PFSK-1 (cell line): ENCODE results near the gene C5. TPM values are rescaled to one million over a fixed set of nuclear protein-coding genes. Genes with fewer than 3 reads are reported as not detected.

Experiments
- FOXP2 ChIP-seq: optimal IDR thresholded peaks from 2 replicates; pipeline ENCODE3; 2011; ENCODE audit warnings: borderline replicate concordance, control low read depth, inconsistent platforms; ENCODE audit not compliant: insufficient read depth; ENCODE audit errors: extremely low read length, extremely low read depth
- POLR2AphosphoS5 ChIP-seq: IDR thresholded peaks from 2 replicates; pipeline ENCODE4 v1.6.1; 2012; ENCODE audit warnings: low read depth, mild to moderate bottlenecking, control low read depth, low read length, moderate library complexity
- SIN3A ChIP-seq: IDR thresholded peaks from 2 replicates; pipeline ENCODE4 v1.6.1; 2012; ENCODE audit warnings: mild to moderate bottlenecking, low read length, moderate library complexity, borderline replicate concordance; ENCODE audit not compliant: insufficient read depth
- TAF1 ChIP-seq: IDR thresholded peaks from 2 replicates; pipeline ENCODE4 v1.6.1; 2012; ENCODE audit warnings: low read length, control low read depth, borderline replicate concordance; ENCODE audit not compliant: insufficient read depth
- polyA plus RNA-seq: library from polyadenylated mRNA; unstranded; fragments of >200 nt; gene quantifications from one replicate; pipeline ENCODE4 v1.2.1, GENCODE V29; 2012; ENCODE audit warnings: low read depth, missing spikeins; ENCODE audit not compliant: insufficient read length
- TF ChIP-seq, protein P1 (sequence below), 2 experiments: IDR thresholded peaks; 2 replicates each; pipeline versions ENCODE4 v1.6.1 to v1.8.0; 2011 to 2012; ENCODE audit warnings: low read depth in 2 of 2, low read length in 2 of 2, control low read depth in 1 of 2, inconsistent platforms in 1 of 2, mild to moderate bottlenecking in 1 of 2, moderate library complexity in 1 of 2; ENCODE audit not compliant: insufficient read depth in 1 of 2

C5 gene
- polyA plus RNA-seq, result 0.09 TPM

GRCh38 chr9:121050128-121050988, at the start of gene C5:
TSS of gene C5 (minus strand) at chr9:121050275. CDS start at chr9:121050246, 29 bp downstream.
- TF ChIP-seq POLR2AphosphoS5 (no peak), FOXP2 (no peak), SIN3A (no peak)

DNA sequence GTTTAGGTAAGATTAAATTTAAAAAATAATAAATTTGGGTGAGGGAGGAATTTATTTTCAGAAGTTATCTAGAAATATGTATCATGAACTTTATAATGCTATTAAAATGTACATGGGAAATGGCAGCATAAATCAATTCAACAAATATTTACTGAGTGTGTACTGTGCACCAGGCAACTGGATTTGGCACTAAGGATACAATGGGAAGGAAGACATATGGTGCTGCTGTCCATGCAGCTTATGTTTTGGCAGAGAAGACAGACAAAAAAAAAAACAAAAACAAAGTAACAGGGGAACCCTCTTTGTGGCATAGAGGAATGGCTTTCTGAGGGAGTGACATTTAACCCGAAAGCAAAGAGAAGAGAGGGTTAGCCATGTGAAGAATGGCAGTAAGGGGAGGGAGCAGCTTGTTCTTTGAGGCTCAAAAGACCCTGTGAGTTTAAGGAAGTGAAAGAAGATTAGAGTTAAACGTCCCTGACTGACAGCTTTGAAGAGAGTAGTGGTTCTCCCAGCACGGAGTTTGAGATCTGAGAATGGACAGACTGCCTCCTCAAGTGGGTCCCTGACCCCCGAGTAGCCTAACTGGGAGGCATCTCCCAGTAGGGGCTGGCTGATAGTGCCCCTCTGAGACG, 48.6 kb upstream of the C5 start:
- TF ChIP-seq POLR2AphosphoS5 (no peak), FOXP2 (no peak), SIN3A (no peak), TAF1 (no peak)
- TF ChIP-seq, protein P1, sequence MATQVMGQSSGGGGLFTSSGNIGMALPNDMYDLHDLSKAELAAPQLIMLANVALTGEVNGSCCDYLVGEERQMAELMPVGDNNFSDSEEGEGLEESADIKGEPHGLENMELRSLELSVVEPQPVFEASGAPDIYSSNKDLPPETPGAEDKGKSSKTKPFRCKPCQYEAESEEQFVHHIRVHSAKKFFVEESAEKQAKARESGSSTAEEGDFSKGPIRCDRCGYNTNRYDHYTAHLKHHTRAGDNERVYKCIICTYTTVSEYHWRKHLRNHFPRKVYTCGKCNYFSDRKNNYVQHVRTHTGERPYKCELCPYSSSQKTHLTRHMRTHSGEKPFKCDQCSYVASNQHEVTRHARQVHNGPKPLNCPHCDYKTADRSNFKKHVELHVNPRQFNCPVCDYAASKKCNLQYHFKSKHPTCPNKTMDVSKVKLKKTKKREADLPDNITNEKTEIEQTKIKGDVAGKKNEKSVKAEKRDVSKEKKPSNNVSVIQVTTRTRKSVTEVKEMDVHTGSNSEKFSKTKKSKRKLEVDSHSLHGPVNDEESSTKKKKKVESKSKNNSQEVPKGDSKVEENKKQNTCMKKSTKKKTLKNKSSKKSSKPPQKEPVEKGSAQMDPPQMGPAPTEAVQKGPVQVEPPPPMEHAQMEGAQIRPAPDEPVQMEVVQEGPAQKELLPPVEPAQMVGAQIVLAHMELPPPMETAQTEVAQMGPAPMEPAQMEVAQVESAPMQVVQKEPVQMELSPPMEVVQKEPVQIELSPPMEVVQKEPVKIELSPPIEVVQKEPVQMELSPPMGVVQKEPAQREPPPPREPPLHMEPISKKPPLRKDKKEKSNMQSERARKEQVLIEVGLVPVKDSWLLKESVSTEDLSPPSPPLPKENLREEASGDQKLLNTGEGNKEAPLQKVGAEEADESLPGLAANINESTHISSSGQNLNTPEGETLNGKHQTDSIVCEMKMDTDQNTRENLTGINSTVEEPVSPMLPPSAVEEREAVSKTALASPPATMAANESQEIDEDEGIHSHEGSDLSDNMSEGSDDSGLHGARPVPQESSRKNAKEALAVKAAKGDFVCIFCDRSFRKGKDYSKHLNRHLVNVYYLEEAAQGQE (IDR thresholded peaks at IDR 0.05; ENCODE audit: insufficient read depth in 1 of 2, low read depth in 2 of 2, low read length in 2 of 2), result no peak

- no peak for TF ChIP-seq TAF1
- no peak for TF ChIP-seq FOXP2
- no peak for TF ChIP-seq POLR2AphosphoS5
Measured at GRCh38 chr9:121095057-121095456, 45.0 kb upstream of the C5 start.

GRCh38 chr9:121088576-121088975, 38.5 kb upstream of the C5 start:
- TF ChIP-seq TAF1, result no peak
- TF ChIP-seq, protein P1 (IDR thresholded peaks at IDR 0.05; ENCODE audit: insufficient read depth in 1 of 2, low read depth in 2 of 2, low read length in 2 of 2), result no peak
- no peak for TF ChIP-seq SIN3A
- no peak for TF ChIP-seq POLR2AphosphoS5
- no peak for TF ChIP-seq FOXP2

DNA sequence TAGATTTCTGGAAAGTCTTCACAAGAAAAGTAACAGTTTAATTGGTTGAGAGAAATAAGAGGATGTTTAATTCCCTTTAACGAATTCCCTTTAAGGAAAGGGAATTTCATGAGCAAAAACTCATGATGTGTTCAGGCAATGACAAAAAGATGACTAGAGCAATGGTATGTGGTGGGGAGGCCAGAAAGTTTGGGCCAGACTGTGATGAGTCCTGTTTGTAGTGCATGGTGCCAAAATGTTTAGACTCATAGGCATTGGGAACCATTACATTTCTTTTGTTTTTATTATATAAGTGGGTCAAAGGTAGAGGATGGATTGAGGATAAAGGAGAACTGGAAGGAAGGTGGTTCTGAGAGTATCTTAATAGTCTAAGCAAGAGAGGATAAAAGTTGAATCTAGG, 35.6 kb upstream of the C5 start:
- TF ChIP-seq TAF1, result no peak
- TF ChIP-seq POLR2AphosphoS5, result no peak
- no peak for TF ChIP-seq FOXP2
- no peak for TF ChIP-seq SIN3A
- TF ChIP-seq, protein P1 (IDR thresholded peaks at IDR 0.05; ENCODE audit: insufficient read depth in 1 of 2, low read depth in 2 of 2, low read length in 2 of 2), result no peak

DNA sequence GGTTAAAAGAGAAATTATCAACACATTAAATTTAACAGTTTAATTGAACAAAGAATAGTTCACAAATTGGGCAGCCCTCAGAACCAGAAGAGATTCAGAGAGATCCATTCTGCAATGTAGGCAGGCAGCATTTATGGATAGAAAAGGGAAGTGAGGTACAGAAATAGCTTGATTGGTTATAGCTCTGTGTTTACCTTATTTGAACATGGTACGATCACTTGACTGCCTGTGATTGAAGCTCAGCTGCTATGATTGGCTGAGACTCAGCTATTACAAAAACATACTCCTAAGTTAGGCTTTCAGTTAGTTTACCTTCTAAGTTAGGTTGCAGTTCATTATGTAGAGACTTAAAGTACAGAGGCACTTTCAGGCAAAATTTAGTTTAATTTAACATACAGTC, 32.0 kb upstream of the C5 start:
- TF ChIP-seq, protein P1 (IDR thresholded peaks at IDR 0.05; ENCODE audit: insufficient read depth in 1 of 2, low read depth in 2 of 2, low read length in 2 of 2), result no peak
- TF ChIP-seq POLR2AphosphoS5 (no peak), FOXP2 (no peak), TAF1 (no peak), SIN3A (no peak)
